Nephron (organoid): ENCODE measurements around the gene HMX1.

Experiments used
- H3K27ac Mint-ChIP-seq, 3 experiments: 2 replicates each; pipeline ENCODE4 v1.8.0; 2020; ENCODE audit warnings: mixed read lengths in 3 of 3, mild to moderate bottlenecking in 2 of 3, moderate library complexity in 1 of 3
- H3K27me3 Mint-ChIP-seq: 2 replicates; pipeline ENCODE4 v1.8.0; 2021; ENCODE audit warnings: low read depth, mild to moderate bottlenecking, moderate library complexity, mixed read lengths
- H3K36me3 Mint-ChIP-seq: 2 replicates; pipeline ENCODE4 v1.8.0; 2020; ENCODE audit warnings: low read depth, mixed read lengths
- H3K4me1 Mint-ChIP-seq: 2 replicates; pipeline ENCODE4 v1.8.0; 2020; ENCODE audit warnings: mixed read lengths
- H3K4me3 Mint-ChIP-seq, 3 experiments: 2 replicates each; pipeline ENCODE4 v1.8.0; 2020; ENCODE audit warnings: mild to moderate bottlenecking in 3 of 3, mixed read lengths in 3 of 3, moderate library complexity in 2 of 3
- H3K9me3 Mint-ChIP-seq: 2 replicates; pipeline ENCODE4 v1.8.0; 2020; ENCODE audit warnings: mixed read lengths
- TF ChIP-seq, protein P1 (sequence below), 3 experiments: fragments of 200-600 bp; sonication (generic); IDR thresholded peaks; one replicate each; pipeline ENCODE4 v1.5.0; 2021; ENCODE audit warnings: antibody characterized with exemption in 3 of 3; ENCODE audit not compliant: unreplicated experiment in 3 of 3

The HMX1 gene

DNA sequence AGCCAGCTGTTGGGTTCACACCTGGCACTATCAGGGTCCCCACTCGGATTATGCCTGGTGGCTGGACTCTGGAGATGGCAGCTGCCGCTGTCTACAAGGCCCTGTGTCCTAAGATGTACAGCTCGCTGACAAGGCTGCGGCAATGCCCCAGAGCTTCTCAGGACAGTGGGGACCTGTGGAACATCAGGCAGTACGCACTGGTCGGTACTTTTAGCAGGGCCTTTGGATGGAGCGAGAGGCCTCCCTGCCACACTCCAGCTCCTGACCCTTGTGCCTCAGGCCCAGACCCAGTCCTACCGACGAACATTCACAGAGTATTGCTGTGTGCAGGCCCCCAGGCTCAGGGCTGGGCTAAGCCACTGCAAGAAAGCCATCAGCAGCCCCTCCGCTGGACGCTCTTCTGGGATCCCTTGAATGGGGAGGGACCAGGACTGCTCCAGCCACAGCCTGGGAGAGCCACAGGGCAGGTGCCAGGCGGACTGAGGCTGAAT lies 45.7 kb upstream of the HMX1 start:
- Mint-ChIP-seq H3K27me3 (peaks cover 45% of the 10 kb centered on the region), H3K4me3 (no peak overlapping the region), H3K4me1 (no peaks in the 10 kb centered on the region), H3K27ac (no peak overlapping the region), H3K9me3 (no peaks in the 10 kb centered on the region), H3K36me3 (no peaks in the 10 kb centered on the region)
- TF ChIP-seq, protein P1, sequence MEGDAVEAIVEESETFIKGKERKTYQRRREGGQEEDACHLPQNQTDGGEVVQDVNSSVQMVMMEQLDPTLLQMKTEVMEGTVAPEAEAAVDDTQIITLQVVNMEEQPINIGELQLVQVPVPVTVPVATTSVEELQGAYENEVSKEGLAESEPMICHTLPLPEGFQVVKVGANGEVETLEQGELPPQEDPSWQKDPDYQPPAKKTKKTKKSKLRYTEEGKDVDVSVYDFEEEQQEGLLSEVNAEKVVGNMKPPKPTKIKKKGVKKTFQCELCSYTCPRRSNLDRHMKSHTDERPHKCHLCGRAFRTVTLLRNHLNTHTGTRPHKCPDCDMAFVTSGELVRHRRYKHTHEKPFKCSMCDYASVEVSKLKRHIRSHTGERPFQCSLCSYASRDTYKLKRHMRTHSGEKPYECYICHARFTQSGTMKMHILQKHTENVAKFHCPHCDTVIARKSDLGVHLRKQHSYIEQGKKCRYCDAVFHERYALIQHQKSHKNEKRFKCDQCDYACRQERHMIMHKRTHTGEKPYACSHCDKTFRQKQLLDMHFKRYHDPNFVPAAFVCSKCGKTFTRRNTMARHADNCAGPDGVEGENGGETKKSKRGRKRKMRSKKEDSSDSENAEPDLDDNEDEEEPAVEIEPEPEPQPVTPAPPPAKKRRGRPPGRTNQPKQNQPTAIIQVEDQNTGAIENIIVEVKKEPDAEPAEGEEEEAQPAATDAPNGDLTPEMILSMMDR (IDR thresholded peaks at IDR 0.05; ENCODE audit: unreplicated experiment in 3 of 3), result no peak

DNA sequence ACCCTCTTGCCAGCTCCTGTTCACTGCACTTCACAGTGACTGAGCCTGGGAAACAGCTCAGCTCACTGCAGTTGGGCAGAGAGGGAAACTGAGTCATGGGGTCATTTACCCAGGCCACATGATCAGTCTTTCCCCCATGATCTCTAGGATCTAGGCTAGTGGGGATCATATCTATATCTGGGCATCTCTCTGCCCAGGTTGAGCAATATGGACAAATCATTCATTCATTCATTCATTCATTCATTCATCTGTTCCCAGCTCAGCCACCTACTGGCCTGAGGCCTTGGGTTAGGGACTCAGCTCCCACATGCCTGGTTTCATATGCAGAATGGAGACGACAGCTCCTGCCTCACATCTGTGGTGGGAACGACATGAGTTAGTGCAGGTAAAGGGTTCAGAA lies 45.3 kb upstream of the HMX1 start:
- Mint-ChIP-seq H3K27ac (no peak overlapping the region), H3K36me3 (no peaks in the 10 kb centered on the region), H3K27me3 (peaks cover 46% of the 10 kb centered on the region), H3K4me1 (no peaks in the 10 kb centered on the region), H3K4me3 (no peak overlapping the region), H3K9me3 (no peaks in the 10 kb centered on the region)
- TF ChIP-seq, protein P1 (IDR thresholded peaks at IDR 0.05; ENCODE audit: unreplicated experiment in 3 of 3), result no peak

DNA sequence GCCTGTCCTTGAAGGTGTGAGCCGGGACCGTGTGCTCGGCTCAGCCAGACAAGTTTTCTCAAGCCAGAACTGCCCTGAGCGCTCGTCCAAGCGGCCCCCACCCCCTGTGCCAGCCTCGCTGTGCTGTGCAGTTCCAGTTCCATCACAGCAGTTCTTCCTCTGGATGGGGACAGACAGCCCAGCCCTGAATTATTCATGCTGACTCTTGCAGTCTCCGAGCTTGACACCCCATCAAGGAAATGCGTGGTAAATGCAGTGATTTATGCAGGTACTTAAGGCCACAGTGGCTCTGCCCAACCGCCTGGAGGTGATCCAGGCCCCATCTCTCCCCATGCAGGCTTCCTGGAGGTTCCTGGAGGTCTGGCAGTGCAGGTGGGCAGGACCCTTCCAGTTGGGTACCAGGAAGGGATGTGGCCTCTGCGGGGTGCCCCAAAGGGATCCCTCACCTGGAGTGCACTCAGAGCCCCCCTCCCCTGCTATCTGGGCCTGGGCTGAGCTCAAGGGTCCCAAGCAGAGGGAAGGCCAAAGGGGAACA lies 44.8 kb upstream of the HMX1 start:
- TF ChIP-seq, protein P1 (IDR thresholded peaks at IDR 0.05; ENCODE audit: unreplicated experiment in 3 of 3), result no peak
- Mint-ChIP-seq H3K4me1 (no peaks in the 10 kb centered on the region), H3K36me3 (no peaks in the 10 kb centered on the region), H3K27ac (no peak overlapping the region), H3K4me3 (no peak overlapping the region), H3K27me3 (peaks cover 48% of the 10 kb centered on the region), H3K9me3 (no peaks in the 10 kb centered on the region)

DNA sequence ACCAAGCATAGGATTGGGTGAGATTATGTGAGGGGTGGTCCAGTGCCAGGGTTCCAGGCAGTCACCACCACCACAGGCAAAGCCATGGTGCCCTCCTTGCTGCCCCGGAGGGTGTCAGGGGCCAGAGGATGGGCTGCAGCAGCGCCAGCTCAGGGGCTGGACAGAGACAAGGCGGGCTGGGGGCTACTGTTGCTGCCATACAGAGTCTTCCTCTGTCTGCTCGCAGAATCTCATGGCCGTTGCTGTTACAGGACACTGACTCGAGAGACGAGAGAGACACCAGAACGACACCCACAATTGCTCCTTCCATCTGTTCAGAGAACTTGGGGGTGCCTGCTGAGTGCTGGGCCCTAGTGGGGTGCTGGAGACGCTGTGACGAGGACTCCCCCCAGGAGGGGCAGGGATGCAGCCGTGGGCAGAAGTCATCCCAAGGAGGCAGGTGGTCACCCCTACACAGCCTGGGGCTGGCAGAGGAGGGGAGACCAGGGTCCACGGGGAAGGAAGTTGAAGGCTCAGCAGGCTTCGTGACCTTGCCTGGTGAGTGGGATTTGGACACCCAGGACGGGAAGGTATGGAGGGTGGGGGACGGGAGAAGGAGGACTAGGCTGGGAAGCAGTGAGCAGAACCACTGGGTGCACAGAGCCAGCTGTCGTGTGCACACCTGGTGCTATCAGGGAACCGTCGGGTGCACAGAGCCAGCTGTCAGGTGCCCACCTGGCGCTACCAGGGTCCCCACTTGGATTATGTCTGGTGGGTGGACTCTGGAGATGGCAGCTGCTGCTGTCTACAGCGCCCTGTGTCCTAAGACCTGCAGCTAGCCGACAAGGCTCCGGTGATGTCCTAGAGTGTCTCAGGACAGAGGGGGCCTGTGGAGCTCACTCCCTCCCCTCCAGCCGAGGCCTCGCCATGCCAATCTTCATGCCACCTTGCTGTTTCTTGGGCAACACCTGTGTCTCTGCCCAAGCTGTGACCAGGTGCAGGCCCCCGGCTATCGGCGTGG lies 43.9 kb upstream of the HMX1 start:
- no peak overlapping the region for H3K27ac Mint-ChIP-seq
- no peaks in the 10 kb centered on the region for H3K9me3 Mint-ChIP-seq
- no peaks in the 10 kb centered on the region for H3K36me3 Mint-ChIP-seq
- TF ChIP-seq, protein P1 (IDR thresholded peaks at IDR 0.05; ENCODE audit: unreplicated experiment in 3 of 3), result no peak
- no peaks in the 10 kb centered on the region for H3K4me1 Mint-ChIP-seq
- peaks cover 53% of the 10 kb centered on the region for H3K27me3 Mint-ChIP-seq
- no peak overlapping the region for H3K4me3 Mint-ChIP-seq

DNA sequence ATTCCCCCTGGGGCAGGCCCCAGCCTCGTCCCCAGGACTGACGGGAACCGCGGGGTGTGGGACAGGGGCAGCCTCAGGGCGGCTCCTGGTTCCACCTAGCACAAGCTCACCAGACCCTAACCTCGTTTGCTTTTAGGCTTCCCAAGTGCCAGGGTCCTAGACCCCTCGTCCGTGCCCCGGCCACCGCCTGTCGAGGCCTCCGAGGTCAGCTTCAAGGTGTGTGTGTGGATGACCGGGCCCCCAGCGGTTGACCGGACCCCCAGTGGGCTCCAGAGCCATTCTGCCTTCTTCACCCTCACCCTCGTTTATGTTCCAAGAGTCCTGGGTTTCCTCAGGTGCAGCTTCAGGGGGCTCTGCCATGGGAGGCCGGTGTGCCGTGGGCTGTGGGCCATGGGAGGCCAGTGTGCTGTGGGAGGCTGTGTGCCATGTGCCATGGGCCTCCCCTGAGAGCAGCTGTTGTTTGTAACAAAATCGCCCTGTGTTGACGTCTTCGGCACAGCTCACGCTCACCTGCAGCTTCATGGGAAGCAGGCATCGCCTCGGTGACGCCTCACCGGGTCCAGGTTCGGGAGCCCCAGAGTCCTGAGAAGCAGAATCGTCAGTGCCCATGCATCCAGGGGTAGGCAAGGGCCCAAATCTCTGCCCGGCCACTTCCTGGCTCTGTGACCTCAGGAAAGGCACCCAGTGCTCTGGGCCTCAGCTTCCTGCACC lies 43.0 kb upstream of the HMX1 start:
- Mint-ChIP-seq H3K4me1 (no peaks in the 10 kb centered on the region), H3K27ac (no peak overlapping the region)
- TF ChIP-seq, protein P1 (IDR thresholded peaks at IDR 0.05; ENCODE audit: unreplicated experiment in 3 of 3), result no peak

More for the DNA sequence above, 43.0 kb upstream of the HMX1 start:
- no peaks in the 10 kb centered on the region for H3K9me3 Mint-ChIP-seq
- H3K27me3 Mint-ChIP-seq, result peaks cover 54% of the 10 kb centered on the region
- no peak overlapping the region for H3K4me3 Mint-ChIP-seq
- no peaks in the 10 kb centered on the region for H3K36me3 Mint-ChIP-seq
